Activated CD8-positive, alpha-beta T cell treated with anti-CD3 and anti-CD28 coated beads, Interleukin-2, amount 10 ng/mL, durations not matched to agents 7 days and 5 days (primary cell): ENCODE measurements around the gene TK2. TPM values are rescaled to one million over a fixed set of nuclear protein-coding genes. Genes with fewer than 3 reads are reported as not detected.
A peak's percentile ranks its signal among the peaks of the same experiment; 100 is the strongest.

ENCODE experiments used
- ATAC-seq: fragments of 150-1000 bp; cut with Tn5 transposase; one replicate; pipeline ENCODE4 v1.10.0; 2021; ENCODE audit warnings: moderate library complexity
- CTCF ChIA-PET: fragments of 350-600 bp; sonication (Branson Sonifier 250); formaldehyde crosslinking; loops from one replicate; lab custom pipeline; 2021; ENCODE audit warnings: antibody characterized with exemption; lab: Charles Lee
- POLR2A ChIA-PET: fragments of 350-600 bp; sonication (Branson Sonifier 250); formaldehyde crosslinking; loops from one replicate; lab custom pipeline; 2021; ENCODE audit warnings: antibody characterized with exemption; lab: Charles Lee
- DNase-seq: peaks from one replicate; pipeline ENCODE4 v3.0.0-alpha.2; 2020
- H3K27ac Mint-ChIP-seq: one replicate; pipeline ENCODE4 v1.8.0; 2021; ENCODE audit warnings: mild to moderate bottlenecking, mixed read lengths
- H3K27me3 Mint-ChIP-seq: one replicate; pipeline ENCODE4 v1.8.0; 2021; ENCODE audit warnings: low read depth, mixed read lengths
- H3K36me3 Mint-ChIP-seq: one replicate; pipeline ENCODE4 v1.8.0; 2021; ENCODE audit warnings: low read depth, mixed read lengths
- H3K4me1 Mint-ChIP-seq: one replicate; pipeline ENCODE4 v1.8.0; 2021; ENCODE audit warnings: low read depth, mixed read lengths
- H3K4me3 Mint-ChIP-seq: one replicate; pipeline ENCODE4 v1.8.0; 2021; ENCODE audit warnings: mild to moderate bottlenecking, mixed read lengths
- H3K9me3 Mint-ChIP-seq: one replicate; pipeline ENCODE4 v1.8.0; 2022; ENCODE audit warnings: mixed read lengths; ENCODE audit not compliant: insufficient read depth
- total RNA-seq, 2 experiments: library from RNA; stranded (reverse); gene quantifications; one replicate each; pipeline ENCODE4 v1.2.3, GENCODE V29; 2021

Gene TK2
- total RNA-seq, 2 experiments from 2014 or later, result 5.7 to 6.4 TPM

GRCh38 chr16:66488505-66488904 is 61.4 kb downstream of the TK2 start:
- ChIA-PET POLR2A (no interaction called here), CTCF (interaction anchor here (1.2 to 1.4 kb wide), 3 partner anchors 82 to 101 kb away, joined by 4 to 9 read pairs (median 5); no protein-coding TSS in a partner anchor)
- no peaks in the 10 kb centered on the region for H3K9me3 Mint-ChIP-seq
- peaks cover 29% of the 10 kb centered on the region for H3K4me1 Mint-ChIP-seq
- no peak overlapping the region for H3K4me3 Mint-ChIP-seq
- DNase-seq (peak; percentile 18), ATAC-seq (no peak)
- no peak overlapping the region for H3K27ac Mint-ChIP-seq
- no peaks in the 10 kb centered on the region for H3K36me3 Mint-ChIP-seq
- H3K27me3 Mint-ChIP-seq, result no peaks in the 10 kb centered on the region

- peak overlapping the region; percentile 45 for H3K27ac Mint-ChIP-seq
- CTCF ChIA-PET, result interaction anchor here (1.1 to 1.4 kb wide), 7 partner anchors 11 to 130 kb away, joined by 4 to 9 read pairs (median 5); no protein-coding TSS in a partner anchor
- H3K27me3 Mint-ChIP-seq, result no peaks in the 10 kb centered on the region
- H3K9me3 Mint-ChIP-seq, result no peaks in the 10 kb centered on the region
- H3K36me3 Mint-ChIP-seq, result no peaks in the 10 kb centered on the region
- ATAC-seq (no peak), DNase-seq (peak; percentile 18)
- peaks cover 36% of the 10 kb centered on the region for H3K4me1 Mint-ChIP-seq
- H3K4me3 Mint-ChIP-seq, result no peak overlapping the region
- POLR2A ChIA-PET, result interaction anchor here (0.8 kb wide), 1 partner anchor 70 kb away, joined by 3 read pairs; no protein-coding TSS in a partner anchor
Observed at GRCh38 chr16:66487580-66488275, 62.2 kb downstream of the TK2 start.

GRCh38 chr16:66486773-66487579 is 62.9 kb downstream of the TK2 start:
- Mint-ChIP-seq H3K9me3 (no peaks in the 10 kb centered on the region), H3K4me3 (no peak overlapping the region), H3K27ac (no peak overlapping the region), H3K27me3 (no peaks in the 10 kb centered on the region), H3K4me1 (peaks cover 36% of the 10 kb centered on the region), H3K36me3 (no peaks in the 10 kb centered on the region)
- POLR2A ChIA-PET, result interaction anchor here (0.8 kb wide), 1 partner anchor 71 kb away, joined by 3 read pairs; no protein-coding TSS in a partner anchor
- DNase-seq, result peak; percentile 21
- ATAC-seq, result no peak
- CTCF ChIA-PET, result interaction anchor here (1.1 to 1.5 kb wide), 5 partner anchors 10 to 130 kb away, joined by 4 to 8 read pairs (median 7); no protein-coding TSS in a partner anchor

- Mint-ChIP-seq H3K9me3 (no peaks in the 10 kb centered on the region), H3K36me3 (no peaks in the 10 kb centered on the region), H3K27me3 (no peaks in the 10 kb centered on the region), H3K4me3 (no peak overlapping the region), H3K27ac (no peak overlapping the region), H3K4me1 (peaks cover 36% of the 10 kb centered on the region)
- ChIA-PET POLR2A (no interaction called here), CTCF (interaction anchor here (1.1 to 4.6 kb wide), 4 partner anchors 36 to 129 kb away, joined by 4 to 16 read pairs (median 7); no protein-coding TSS in a partner anchor)
- ATAC-seq (no peak), DNase-seq (no peak)
Observed at GRCh38 chr16:66486199-66486772, 63.6 kb downstream of the TK2 start.

- H3K9me3 Mint-ChIP-seq, result no peaks in the 10 kb centered on the region
- ChIA-PET CTCF (interaction anchor here (0.6 to 12.2 kb wide), 6 partner anchors 30 to 122 kb away, joined by 3 to 195 read pairs (median 8); no protein-coding TSS in a partner anchor), POLR2A (no interaction called here)
- peaks cover 29% of the 10 kb centered on the region for H3K4me1 Mint-ChIP-seq
- ATAC-seq, result no peak
- H3K27ac Mint-ChIP-seq, result peak overlapping the region; percentile 35
- no peak overlapping the region for H3K4me3 Mint-ChIP-seq
- H3K27me3 Mint-ChIP-seq, result no peaks in the 10 kb centered on the region
- DNase-seq, result no peak
- H3K36me3 Mint-ChIP-seq, result no peaks in the 10 kb centered on the region
Observed at GRCh38 chr16:66485376-66485775, 64.5 kb downstream of the TK2 start.

- Mint-ChIP-seq H3K27ac (peak overlapping the region; percentile 9), H3K9me3 (no peaks in the 10 kb centered on the region), H3K27me3 (no peaks in the 10 kb centered on the region), H3K36me3 (no peaks in the 10 kb centered on the region), H3K4me3 (no peak overlapping the region), H3K4me1 (peaks cover 31% of the 10 kb centered on the region)
- ATAC-seq (no peak), DNase-seq (peak; percentile 26)
- POLR2A ChIA-PET, result no interaction called here
- CTCF ChIA-PET, result interaction anchor here (0.6 to 12.2 kb wide), 7 partner anchors 31 to 127 kb away, joined by 3 to 195 read pairs (median 4); no protein-coding TSS in a partner anchor
Observed at GRCh38 chr16:66484453-66485213, 65.3 kb downstream of the TK2 start.

- DNase-seq, result peak; percentile 83
- H3K36me3 Mint-ChIP-seq, result no peaks in the 10 kb centered on the region
- peak overlapping the region; percentile 9 for H3K27ac Mint-ChIP-seq
- peak; percentile 76 for ATAC-seq
- H3K4me1 Mint-ChIP-seq, result peaks cover 38% of the 10 kb centered on the region
- no peak overlapping the region for H3K4me3 Mint-ChIP-seq
- CTCF ChIA-PET, result interaction anchor here (1.0 to 12.2 kb wide), 14 partner anchors 8 to 257 kb away, joined by 3 to 195 read pairs (median 4); partner anchors contain the start of gene CKLF
- H3K27me3 Mint-ChIP-seq, result no peaks in the 10 kb centered on the region
- POLR2A ChIA-PET, result interaction anchor here (1.1 kb wide), 1 partner anchor 120 kb away, joined by 3 read pairs; no protein-coding TSS in a partner anchor
- H3K9me3 Mint-ChIP-seq, result no peaks in the 10 kb centered on the region
Observed at GRCh38 chr16:66483689-66484452, 66.1 kb downstream of the TK2 start.

GRCh38 chr16:66481943-66482390 is 68.0 kb downstream of the TK2 start:
- H3K4me3 Mint-ChIP-seq, result no peak overlapping the region
- no peak for DNase-seq
- H3K27me3 Mint-ChIP-seq, result no peaks in the 10 kb centered on the region
- H3K27ac Mint-ChIP-seq, result no peak overlapping the region
- peaks cover 50% of the 10 kb centered on the region for H3K4me1 Mint-ChIP-seq
- H3K9me3 Mint-ChIP-seq, result no peaks in the 10 kb centered on the region
- no peak for ATAC-seq
- ChIA-PET CTCF (interaction anchor here (0.9 to 12.2 kb wide), 5 partner anchors 40 to 139 kb away, joined by 3 to 195 read pairs (median 7); no protein-coding TSS in a partner anchor), POLR2A (no interaction called here)
- no peaks in the 10 kb centered on the region for H3K36me3 Mint-ChIP-seq

- ChIA-PET POLR2A (no interaction called here), CTCF (interaction anchor here (0.9 to 12.2 kb wide), 5 partner anchors 41 to 139 kb away, joined by 3 to 195 read pairs (median 7); no protein-coding TSS in a partner anchor)
- peak; percentile 16 for DNase-seq
- no peak overlapping the region for H3K27ac Mint-ChIP-seq
- no peaks in the 10 kb centered on the region for H3K36me3 Mint-ChIP-seq
- H3K4me3 Mint-ChIP-seq, result no peak overlapping the region
- H3K27me3 Mint-ChIP-seq, result no peaks in the 10 kb centered on the region
- peaks cover 55% of the 10 kb centered on the region for H3K4me1 Mint-ChIP-seq
- no peaks in the 10 kb centered on the region for H3K9me3 Mint-ChIP-seq
- ATAC-seq, result no peak
Observed at GRCh38 chr16:66481081-66481942, 68.6 kb downstream of the TK2 start.
